GM18520 (cell line): ENCODE measurements around the gene VSX2.

ENCODE experiments used
- ATAC-seq: cut with Tn5 transposase; IDR thresholded peaks from one replicate; pipeline ENCODE4 v1.9.1; 2021; ENCODE audit not compliant: unreplicated experiment

VSX2 gene

DNA sequence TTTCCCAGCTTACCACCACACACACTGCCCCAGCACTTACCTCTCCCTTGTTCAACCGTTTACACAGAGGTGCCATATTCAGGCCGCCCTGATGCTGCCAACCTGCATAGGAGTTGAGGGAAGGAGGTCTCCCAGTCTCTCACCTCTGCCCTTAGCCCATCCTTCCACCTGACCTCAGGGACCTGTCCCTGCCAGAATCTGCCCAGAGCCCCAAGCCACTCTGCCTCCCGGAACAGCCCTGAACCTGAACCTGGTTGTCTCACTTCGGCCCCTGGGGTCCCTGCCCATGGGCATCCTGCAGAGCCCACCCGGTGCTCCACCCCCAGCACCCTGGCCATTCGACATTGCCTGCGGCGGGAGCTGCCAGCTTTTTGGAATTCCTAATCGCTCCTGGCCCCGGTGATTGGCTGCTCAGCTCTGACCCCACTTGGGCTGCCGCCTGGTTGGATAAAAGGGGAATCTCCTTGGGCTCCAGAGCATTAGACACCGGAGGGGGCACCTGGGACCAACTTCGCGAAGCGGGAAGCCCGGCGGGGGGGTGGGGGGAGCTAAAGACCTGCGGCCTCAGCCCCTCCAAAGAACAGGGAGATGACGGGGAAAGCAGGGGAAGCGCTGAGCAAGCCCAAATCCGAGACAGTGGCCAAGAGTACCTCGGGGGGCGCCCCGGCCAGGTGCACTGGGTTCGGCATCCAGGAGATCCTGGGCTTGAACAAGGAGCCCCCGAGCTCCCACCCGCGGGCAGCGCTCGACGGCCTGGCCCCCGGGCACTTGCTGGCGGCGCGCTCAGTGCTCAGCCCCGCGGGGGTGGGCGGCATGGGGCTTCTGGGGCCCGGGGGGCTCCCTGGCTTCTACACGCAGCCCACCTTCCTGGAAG, at the start of gene VSX2:
TSS of gene VSX2 (plus strand) at position 476 of the 874 bp plus-strand sequence. CDS start at position 589, 113 bp downstream.
- no peak for ATAC-seq

DNA sequence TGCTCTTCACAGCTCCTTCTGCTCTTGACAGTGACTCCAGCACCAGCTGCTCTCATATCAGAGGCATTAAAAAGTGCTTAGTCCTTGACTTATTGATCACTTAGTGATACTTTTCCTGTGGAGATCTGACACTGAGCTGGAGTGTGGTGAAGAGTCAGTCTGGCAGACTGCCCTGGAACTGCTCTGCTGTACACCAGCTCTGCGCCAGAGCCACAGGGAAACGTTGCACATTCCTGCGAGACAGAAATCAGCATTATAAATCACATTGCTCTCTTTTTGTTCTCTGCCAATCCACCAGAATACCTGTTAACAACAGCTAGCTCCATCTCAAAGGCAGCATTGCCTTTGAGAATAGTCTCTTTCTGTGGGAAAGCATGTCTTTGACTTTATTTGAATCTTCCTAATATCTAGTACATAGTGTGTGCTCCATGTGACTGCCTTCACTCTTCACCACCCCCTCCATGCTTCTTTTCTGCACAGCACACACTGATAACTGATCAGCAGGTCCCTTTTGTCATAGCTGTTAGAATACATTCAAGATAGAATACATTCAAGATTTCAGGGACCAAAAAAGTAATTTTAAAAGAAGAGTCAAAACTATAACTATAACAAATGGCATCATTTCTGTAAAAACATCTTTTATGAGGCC, 48.2 kb upstream of the VSX2 start:
- no peak for ATAC-seq

DNA sequence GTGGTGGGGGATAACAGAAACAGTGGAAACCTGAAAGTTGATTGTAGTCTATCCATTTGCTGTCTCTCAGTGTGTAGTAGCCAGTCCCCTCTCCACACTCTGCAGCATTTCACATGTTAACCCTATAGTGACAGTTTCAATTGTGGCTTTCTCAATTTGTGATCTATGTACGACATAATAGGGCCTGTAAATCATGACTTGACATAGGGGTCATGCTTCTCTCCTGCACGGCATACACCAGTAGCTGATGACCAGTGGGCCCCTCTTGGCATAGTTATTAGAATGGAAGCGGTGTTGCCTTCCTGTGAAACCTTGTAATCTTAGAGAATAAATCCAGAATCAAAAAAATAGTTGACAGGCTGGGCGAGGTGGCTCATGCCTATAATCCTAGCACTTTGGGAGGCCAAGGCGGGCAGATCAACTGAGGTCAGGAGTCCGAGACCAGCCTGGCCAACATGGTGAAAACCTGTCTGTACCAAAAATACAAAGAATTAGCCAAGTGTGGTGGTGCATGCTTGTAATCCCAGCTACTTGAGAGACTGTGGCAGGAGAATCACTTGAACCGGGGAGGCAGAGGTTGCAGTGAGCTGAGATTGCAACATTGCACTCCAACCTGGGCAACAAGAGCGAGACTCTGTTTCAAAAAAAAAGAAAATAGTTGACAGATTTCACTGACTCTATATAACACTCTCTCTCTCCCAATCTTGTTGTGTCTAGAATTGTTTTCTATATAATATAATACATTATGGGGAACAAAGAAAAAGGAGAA, 44.6 kb upstream of the VSX2 start:
- no peak for ATAC-seq

GRCh38 chr14:74195623-74196022, 43.6 kb upstream of the VSX2 start:
- ATAC-seq: no peak

GRCh38 chr14:74198441-74199234, 40.6 kb upstream of the VSX2 start:
- no peak for ATAC-seq

- no peak for ATAC-seq
These were observed 37.1 kb upstream of the VSX2 start for GRCh38 chr14:74202113-74202512.

GRCh38 chr14:74203639-74204038, 35.6 kb upstream of the VSX2 start:
- no peak for ATAC-seq

GRCh38 chr14:74204491-74204890, 34.8 kb upstream of the VSX2 start:
- ATAC-seq: no peak

GRCh38 chr14:74205882-74206281, 33.4 kb upstream of the VSX2 start:
- no peak for ATAC-seq

DNA sequence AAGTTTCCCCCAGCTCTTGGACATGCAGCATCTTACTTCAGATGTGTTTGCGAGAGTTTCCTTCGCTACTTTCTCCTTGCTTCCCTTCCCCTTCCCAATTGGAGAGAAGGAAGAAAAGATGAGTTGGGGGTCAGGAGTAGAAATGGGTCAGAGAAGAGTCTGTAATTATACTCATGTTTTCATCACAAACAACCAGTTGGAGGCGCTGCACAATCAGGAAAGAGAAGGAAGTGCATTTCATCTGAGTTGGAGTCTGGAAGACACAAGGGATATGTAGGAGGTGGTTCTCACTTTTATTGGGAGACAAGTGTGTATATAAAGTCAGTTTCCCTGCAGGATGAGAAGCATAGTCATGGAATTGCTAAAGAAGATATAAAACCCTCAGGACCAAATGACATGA, 31.3 kb upstream of the VSX2 start:
- no peak for ATAC-seq

- ATAC-seq: no peak
These were observed 30.6 kb upstream of the VSX2 start for GRCh38 chr14:74208642-74209041.

GRCh38 chr14:74211945-74212580, 27.2 kb upstream of the VSX2 start:
- no peak for ATAC-seq

DNA sequence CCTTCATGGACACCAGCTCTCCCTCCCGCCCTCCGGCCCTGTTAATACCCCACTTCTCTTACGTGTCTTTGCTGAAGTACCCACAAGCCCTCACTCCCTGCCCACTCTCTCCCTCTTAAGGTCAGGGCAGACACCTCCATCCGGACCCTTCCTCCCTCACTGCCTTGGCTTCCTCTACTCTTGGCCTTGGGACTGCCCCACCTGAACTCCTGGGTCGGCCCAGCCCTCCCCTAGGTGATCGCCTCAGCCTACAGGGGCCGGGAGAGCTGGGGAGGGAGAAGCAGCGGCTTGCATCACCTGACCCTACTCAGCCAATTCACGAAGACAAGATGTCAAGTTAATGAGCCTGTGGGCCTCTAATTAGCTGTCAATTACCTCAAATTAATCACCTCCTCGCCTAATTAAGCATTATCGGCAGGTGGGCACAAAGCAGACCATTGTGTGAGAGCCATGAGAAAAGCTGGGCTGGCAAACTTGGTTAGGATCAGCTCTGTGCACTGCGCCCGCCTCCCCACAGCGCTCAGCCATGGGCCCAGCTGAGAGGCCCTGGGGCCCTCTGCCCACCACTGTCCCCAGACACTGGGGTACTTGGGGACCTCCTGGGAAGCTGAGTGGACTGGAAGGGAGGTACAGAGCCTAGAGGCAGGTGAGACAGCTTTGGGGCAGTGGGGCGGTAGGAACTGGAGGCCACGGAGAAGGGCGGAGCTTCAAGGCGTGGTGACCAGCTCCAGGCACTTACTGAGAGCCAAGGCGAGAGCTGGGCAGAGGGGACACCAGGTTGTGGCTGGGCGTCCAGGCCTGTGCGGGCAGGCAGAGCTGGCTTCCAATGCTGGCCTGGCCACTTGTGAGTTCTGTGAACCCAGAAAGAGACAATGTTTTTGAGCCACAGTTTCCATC, 25.1 kb upstream of the VSX2 start:
- no peak for ATAC-seq

GRCh38 chr14:74216671-74217070, 22.6 kb upstream of the VSX2 start:
- no peak for ATAC-seq

DNA sequence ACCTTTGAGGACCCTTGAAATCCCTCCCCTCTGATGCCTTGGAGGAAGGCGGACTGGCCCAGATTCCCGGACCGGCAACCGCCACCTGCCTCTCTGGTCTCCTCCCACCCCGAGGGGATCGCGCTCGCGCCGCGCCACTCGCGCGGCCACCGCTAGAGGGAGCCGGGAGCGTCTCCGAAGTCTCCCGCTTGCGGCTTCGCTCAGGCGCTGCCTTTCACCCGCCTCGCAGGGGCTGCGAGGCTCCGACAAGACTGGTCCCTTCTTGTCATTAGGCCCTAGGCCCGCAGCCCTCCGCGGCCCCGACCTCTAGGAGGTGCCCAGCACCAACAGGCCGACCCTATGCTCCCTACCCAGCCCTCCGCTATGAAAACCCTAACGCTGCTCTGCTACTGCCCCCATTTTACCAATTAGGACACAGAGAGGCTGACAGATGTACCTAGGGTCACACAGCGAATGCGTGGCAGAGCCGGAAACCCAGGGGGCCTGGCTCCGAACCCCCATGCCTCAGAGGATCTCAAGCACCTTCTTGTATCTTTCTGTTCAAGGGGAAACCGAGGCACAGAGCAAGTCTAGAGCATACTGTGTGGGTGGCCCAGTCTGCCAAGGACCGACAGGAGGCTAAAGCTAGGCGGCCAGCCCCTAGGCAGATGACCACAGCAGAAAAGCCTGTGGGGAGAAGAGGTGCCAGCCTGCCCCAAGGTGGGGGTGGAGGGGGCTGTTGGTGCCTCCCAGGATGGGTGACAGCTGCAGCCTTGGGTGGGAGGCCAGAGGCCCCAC, 21.4 kb upstream of the VSX2 start:
- no peak for ATAC-seq

DNA sequence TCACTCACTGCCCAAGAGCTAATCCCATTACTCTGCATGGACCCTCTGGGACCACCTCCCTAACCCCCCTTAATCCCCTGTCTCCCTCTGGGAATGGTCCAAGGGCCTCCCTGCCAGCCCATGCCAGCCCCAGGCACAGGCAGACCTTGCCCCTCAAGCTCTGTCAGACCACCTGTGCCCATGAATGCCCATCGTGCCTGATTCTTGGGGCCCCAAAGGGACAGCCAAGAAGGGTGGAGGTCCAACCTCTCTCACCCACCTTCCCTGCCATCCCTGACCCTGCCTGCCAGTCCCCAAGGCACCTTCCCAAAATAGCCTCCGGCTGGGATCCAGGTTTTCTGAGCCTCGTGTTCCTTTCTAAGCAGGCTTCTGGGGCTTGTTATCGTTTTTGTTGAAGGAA, 20.8 kb upstream of the VSX2 start:
- ATAC-seq: no peak

- no peak for ATAC-seq
These were observed 19.7 kb upstream of the VSX2 start for GRCh38 chr14:74219277-74220205.

- ATAC-seq: no peak
These were observed 18.3 kb upstream of the VSX2 start for GRCh38 chr14:74220991-74221390.
